GM12878 (cell line): ENCODE measurements around the gene ZNF574. TPM values are rescaled to one million over a fixed set of nuclear protein-coding genes. Genes with fewer than 3 reads are reported as not detected.
A peak's percentile ranks its signal among the peaks of the same experiment; 100 is the strongest.

Experiments
- ATAC-seq: fragments of 200-7000 bp; cut with Tn5 transposase; 3 replicates; pipeline ENCODE4 v1.9.1; 2020; ENCODE audit warnings: mild to moderate bottlenecking, moderate library complexity
- Bru-seq: library from RNA; stranded (reverse); fragments of 400-500 nt; gene quantifications from one replicate; lab custom pipeline; 2021; lab: Mats Ljungman, UMichigan
- BruChase-seq, 2 experiments: library from RNA; stranded (reverse); fragments of 400-500 nt; gene quantifications; one replicate each; lab custom pipeline; 2021; lab: Mats Ljungman, UMichigan
- BruUV-seq: library from RNA; stranded (reverse); fragments of 400-500 nt; replicated peaks from 2 replicates; lab custom pipeline; 2021; lab: Mats Ljungman, UMichigan
- CTCF ChIA-PET: fragments of 300-600 bp; sonication (Branson Sonifier 250); formaldehyde crosslinking; extraction: SDS; loops from one replicate; lab custom pipeline; 2021; ENCODE audit warnings: inconsistent platforms; lab: Yijun Ruan, JAX
- POLR2A ChIA-PET: fragments of 350-600 bp; formaldehyde crosslinking; extraction: SDS; loops from one replicate; lab custom pipeline; 2021; ENCODE audit warnings: inconsistent platforms; lab: Charles Lee
- RAD21 ChIA-PET: fragments of 300-600 bp; sonication (Branson Sonifier 250); formaldehyde crosslinking; loops from one replicate; lab custom pipeline; 2023; ENCODE audit warnings: antibody characterized with exemption; ENCODE audit not compliant: unreplicated experiment; lab: Charles Lee
- SMC1A ChIA-PET: fragments of 300-600 bp; sonication (Branson Sonifier 250); formaldehyde crosslinking; loops from one replicate; lab custom pipeline; 2023; ENCODE audit not compliant: unreplicated experiment, uncharacterized antibody; lab: Charles Lee
- DNase-seq: peaks from one replicate; pipeline ENCODE4 v3.0.0-alpha.2; 2011; ENCODE audit warnings: low read depth, low spot score
- FAIRE-seq: peaks from 3 replicates; lab custom pipeline; 2011; peaks lifted over from hg19 to GRCh38; lab: Jason Lieb, UNC
- H2AFZ ChIP-seq: 2 replicates; pipeline ENCODE4 v1.6.0; 2011; ENCODE audit warnings: low read depth, low read length, control low read depth; ENCODE audit not compliant: control insufficient read depth
- H3K27ac ChIP-seq: 2 replicates; pipeline ENCODE4 v1.5.1; 2011; ENCODE audit warnings: control low read depth; ENCODE audit not compliant: control insufficient read depth, insufficient read depth
- H3K27me3 ChIP-seq, 2 experiments: replicated peaks in 1 of 2; 2 replicates each; pipeline versions ENCODE4 v1.6.0 to v1.6.1; 2011; ENCODE audit warnings: low read length in 1 of 2; ENCODE audit not compliant: control insufficient read depth in 2 of 2, insufficient read depth in 2 of 2
- H3K36me3 ChIP-seq, 2 experiments: 2 replicates each; pipeline ENCODE4 v1.5.1; 2011; ENCODE audit warnings: low read length in 1 of 2; ENCODE audit not compliant: control insufficient read depth in 2 of 2, insufficient read depth in 2 of 2
- H3K4me1 ChIP-seq: 2 replicates; pipeline ENCODE4 v1.6.1; 2011; ENCODE audit warnings: mild to moderate bottlenecking, low read length, moderate library complexity, mixed read lengths; ENCODE audit not compliant: control insufficient read depth, insufficient read depth
- H3K4me2 ChIP-seq: 2 replicates; pipeline ENCODE4 v1.6.0; 2011; ENCODE audit warnings: control low read depth; ENCODE audit not compliant: control insufficient read depth, insufficient read depth
- H3K4me3 ChIP-seq: fragments of 200-600 bp; sonication (generic); 2 replicates; pipeline ENCODE4 v1.5.1; 2016
- H3K79me2 ChIP-seq: 2 replicates; pipeline ENCODE4 v1.6.0; 2011; ENCODE audit warnings: low read length; ENCODE audit not compliant: control insufficient read depth, insufficient read depth
- H3K9ac ChIP-seq: 2 replicates; pipeline ENCODE4 v1.8.0; 2011; ENCODE audit warnings: low read length, control low read depth, mixed read lengths; ENCODE audit not compliant: control insufficient read depth, insufficient read depth
- H3K9me3 ChIP-seq: replicated peaks from 3 replicates; pipeline ENCODE4 v1.5.1; 2011; ENCODE audit warnings: mild to moderate bottlenecking, low read length; ENCODE audit not compliant: control insufficient read depth, insufficient read depth
- H4K20me1 ChIP-seq: 2 replicates; pipeline ENCODE4 v1.6.0; 2011; ENCODE audit not compliant: control insufficient read depth, insufficient read depth
- ATF7 ChIP-seq: fragments of 450-650 bp; IDR thresholded peaks from 2 replicates; pipeline ENCODE4 v1.6.1; 2016; ENCODE audit warnings: low read depth, mild to moderate bottlenecking
- BHLHE40 ChIP-seq, 2 experiments: fragments of 450-650 bp in 1 of 2; IDR thresholded peaks; 2 replicates each; pipeline ENCODE4 v1.6.1; 2011 to 2017; ENCODE audit warnings: low read depth in 2 of 2, borderline replicate concordance in 1 of 2, improper control_type of control experiment in 1 of 2, low read length in 1 of 2, mild to moderate bottlenecking in 1 of 2
- CBFB ChIP-seq: IDR thresholded peaks from 2 replicates; pipeline ENCODE4 v1.6.1; 2016; ENCODE audit warnings: antibody characterized with exemption, low read depth
- EP300 ChIP-seq, 2 experiments: fragments of 150-350 bp in 1 of 2; IDR thresholded peaks; 2 replicates each; pipeline ENCODE4 v1.6.1; 2011 to 2012; ENCODE audit warnings: low read depth in 2 of 2, low read length in 2 of 2, borderline replicate concordance in 1 of 2, improper control_type of control experiment in 1 of 2, inconsistent platforms in 1 of 2; ENCODE audit not compliant: control insufficient read depth in 1 of 2
- FOS ChIP-seq: IDR thresholded peaks from 3 replicates; pipeline ENCODE4 v1.6.1; 2011; ENCODE audit warnings: borderline replicate concordance; ENCODE audit not compliant: insufficient read length; ENCODE audit errors: extremely low read depth
- IKZF1 ChIP-seq: fragments of 450-650 bp; conservative IDR thresholded peaks from 2 replicates; pipeline ENCODE4 v1.6.1; 2017; ENCODE audit warnings: antibody characterized with exemption, mild to moderate bottlenecking
- POLR2AphosphoS2 ChIP-seq: IDR thresholded peaks from 2 replicates; pipeline ENCODE4 v1.6.1; 2011; ENCODE audit warnings: low read depth, mild to moderate bottlenecking, low read length, improper control_type of control experiment, moderate library complexity
- RELB ChIP-seq: fragments of 450-650 bp; IDR thresholded peaks from 2 replicates; pipeline ENCODE4 v1.6.1; 2017; ENCODE audit warnings: low read depth, mild to moderate bottlenecking, moderate library complexity
- RFX5 ChIP-seq: IDR thresholded peaks from 2 replicates; pipeline ENCODE4 v1.6.1; 2011; ENCODE audit warnings: low read depth, low read length, improper control_type of control experiment
- SP1 ChIP-seq: IDR thresholded peaks from one replicate; pipeline ENCODE4 v1.6.1; 2011; ENCODE audit warnings: low read depth, low read length
- TCF3 ChIP-seq: IDR thresholded peaks from 2 replicates; pipeline ENCODE4 v1.6.1; 2012; ENCODE audit warnings: low read depth, mild to moderate bottlenecking, low read length, borderline replicate concordance; ENCODE audit not compliant: insufficient read depth
- ZNF687 ChIP-seq: fragments of 450-650 bp; IDR thresholded peaks from 2 replicates; pipeline ENCODE4 v1.6.1; 2017; ENCODE audit warnings: mild to moderate bottlenecking, moderate library complexity
- WGBS: methylation state at CpG from one replicate; pipeline ENCODE4 v1.1.6; 2016; ENCODE audit warnings: low lambda C conversion rate; ENCODE audit not compliant: insufficient replicate concordance, insufficient coverage; ENCODE audit errors: missing lambda C conversion rate; 5-methylcytosine and 5-hydroxymethylcytosine counted together
- in situ Hi-C: fragments of 300-500 bp; cut with MboI; formaldehyde crosslinking; loops from 9 replicates; pipeline ENCODE4 v1.14.3; 2018; ENCODE audit warnings: mixed read lengths
- intact Hi-C: fragments of 100-400 bp; cut with micrococcal nuclease; formaldehyde crosslinking; loops from one replicate; pipeline ENCODE4 v1.14.2; 2022; ENCODE audit not compliant: unreplicated experiment
- long read RNA-seq, 2 experiments: library from polyadenylated mRNA; unstranded; transcript quantifications; one replicate each; pipeline ENCODE4 v2.0.0, GENCODE V29; 2019 to 2020
- polyA minus RNA-seq, 3 experiments: library from RNA; depleted of rRNA, polyadenylated mRNA; stranded (reverse); fragments of >200 nt; gene quantifications; 2 replicates each; pipeline ENCODE4 v1.2.3, GENCODE V29; 2011
- polyA plus RNA-seq, 11 experiments: library from polyadenylated mRNA; depleted of rRNA in 4 of 11; unstranded in 6 of 11; stranded (reverse) in 5 of 11; fragments of >200 nt; fragmentation: Nextera tagmentation in 4 of 11; fragmentation: Illumina TruSeq in 1 of 11; extraction: Ambion mirVana in 4 of 11; extraction: Trizol in 1 of 11; gene quantifications; 1 replicate in 1 of 11; 2 replicates in 10 of 11; pipeline versions ENCODE4 v1.2.1 to v1.2.3, GENCODE V29; 2011 to 2016; ENCODE audit warnings: inconsistent platforms in 2 of 11, missing spikeins in 2 of 11, low read depth in 1 of 11
- total RNA-seq, 4 experiments: library from RNA; depleted of rRNA in 3 of 4; stranded (reverse); fragments of >200 nt in 3 of 4; fragmentation: Illumina TruSeq in 1 of 4; extraction: Trizol in 1 of 4; gene quantifications; 2 replicates each; pipeline versions ENCODE4 v1.2.1 to v1.2.3, GENCODE V29; 2013 to 2021

Gene ZNF574
- total RNA-seq (2013; cell fraction: nucleolus; rRNA removed) = 27.4 and 34.0 TPM in 2 replicates
- 12.6 and 15.4 TPM in 2 replicates for total RNA-seq (2014; rRNA removed)
- total RNA-seq (2014; rRNA removed; fragmentation: Illumina TruSeq; extraction: Trizol) = 5.3 and 5.9 TPM in 2 replicates
- total RNA-seq (2021) = 17.6 and 18.9 TPM in 2 replicates
- polyA plus RNA-seq (2011; ENCODE audit: low read depth) = 3.0 TPM
- 2.1 and 7.9 TPM in 2 replicates for polyA plus RNA-seq (2011; rRNA removed)
- 14.1 and 19.8 TPM in 2 replicates for polyA plus RNA-seq (2011; cell fraction: cytosol; rRNA removed)
- polyA plus RNA-seq (2011; cell fraction: nucleus; rRNA removed) = 19.9 and 22.1 TPM in 2 replicates
- polyA plus RNA-seq (2012) = 8.1 and 9.7 TPM in 2 replicates
- polyA plus RNA-seq (2014; fragmentation: Illumina TruSeq; extraction: Trizol) = 1.2 and 5.4 TPM in 2 replicates
- polyA plus RNA-seq (2014; fragmentation: Nextera tagmentation; extraction: Ambion mirVana) = under 1 TPM; 0.32 to 0.55 TPM
- 14.9 and 17.7 TPM in 2 replicates for polyA plus RNA-seq (2014; rRNA removed)
- 10 to 100 TPM; 20.9 to 25.6 TPM for polyA plus RNA-seq (2016; fragmentation: Nextera tagmentation; extraction: Ambion mirVana)
- 14.7 and 27.5 TPM in 2 replicates for polyA minus RNA-seq (2011; rRNA and poly(A)+ RNA removed)
- 12.2 and 13.9 TPM in 2 replicates for polyA minus RNA-seq (2011; cell fraction: cytosol; rRNA and poly(A)+ RNA removed)
- 7.3 and 12.0 TPM in 2 replicates for polyA minus RNA-seq (2011; cell fraction: nucleus; rRNA and poly(A)+ RNA removed)
- percentile 55 among the genes with signal in this experiment for Bru-seq, nascent RNA
- percentile 51 among the genes with signal in this experiment for BruChase-seq, experiment 1, labeled RNA remaining after a 6-hour chase
- percentile 56 among the genes with signal in this experiment for BruChase-seq, experiment 2, labeled RNA remaining after a 2-hour chase
- long read RNA-seq, experiment 1, transcript ZNF574-202 (2 exons, 2,940 nt) = major isoform, 9 of 12 reads
- long read RNA-seq, experiment 1, partial matches to known transcripts = 1 of 12 reads
- long read RNA-seq, experiment 1, other reads (novel, unspliced or antisense) = 2 of 12 reads
- long read RNA-seq, experiment 2 = 0 reads

GRCh38 chr19:42075616-42076379 is at the start of gene ZNF574:
Gene ZNF574 (plus strand): TSS chr19:42076166. CDS start chr19:42078607, 2,441 bp downstream.
- FAIRE-seq (peak; percentile 100), DNase-seq (peak; percentile 98), ATAC-seq (peak; percentile 98)
- Histone ChIP-seq H3K9me3 (no peaks in the 10 kb centered on the region), H3K27me3 (no peaks in the 10 kb centered on the region), H3K36me3 (peaks cover 9 to 24% of the 10 kb centered on the region in 2 experiments; a peak in 3 of 4 replicates), H3K4me1 (peaks cover 16% of the 10 kb centered on the region), H3K4me3 (peak within 1 kb of the TSS; percentile 95), H4K20me1 (peaks cover 5% of the 10 kb centered on the region; the same call in 1 of the 2 replicates), H3K9ac (peak within 1 kb of the TSS; percentile 99), H3K27ac (peak within 1 kb of the TSS; percentile 99), H3K4me2 (peak within 1 kb of the TSS; percentile 86), H3K79me2 (peaks cover 32% of the 10 kb centered on the region), H2AFZ (peak within 1 kb of the TSS; percentile 88)
- intact Hi-C loops (no loop called here), in situ Hi-C loops (no loop called here)
- BruUV-seq = no TSS peak
- CTCF ChIA-PET = interaction anchor here (0.7 to 1.5 kb wide), 5 partner anchors 18 to 221 kb away, joined by 3 read pairs; partner anchors contain the start of gene RPS19
- WGBS = under 1% methylated on average over 62 of the region's 80 CpGs
- SMC1A ChIA-PET = interaction anchor here (1.6 kb wide), 1 partner anchor 123 kb away, joined by 3 read pairs; no protein-coding TSS in a partner anchor
- POLR2A ChIA-PET = interaction anchor here (1.0 to 1.2 kb wide), 5 partner anchors 15 to 251 kb away, joined by 3 to 5 read pairs (median 4); no protein-coding TSS in a partner anchor
- RAD21 ChIA-PET = interaction anchor here (1.0 to 1.3 kb wide), 2 partner anchors 57 to 123 kb away, joined by 3 to 4 read pairs; no protein-coding TSS in a partner anchor
- TF ChIP-seq IKZF1 (peak; percentile 61), CBFB (peak; percentile 78; the same call in 1 of the 2 replicates), ATF7 (peak; percentile 91), BHLHE40 (IDR thresholded peaks at IDR 0.05; ENCODE audit: borderline replicate concordance in 1 of 2, low read depth in 2 of 2, low read length in 1 of 2) (peak; percentile 5 to 86), RELB (peak; percentile 83), RFX5 (peak; percentile 97), SP1 (peak; percentile 99), FOS (peak; percentile 95), TCF3 (peak; percentile 53), EP300 (IDR thresholded peaks at IDR 0.05; ENCODE audit: borderline replicate concordance in 1 of 2, control insufficient read depth in 1 of 2, low read depth in 2 of 2, low read length in 2 of 2) (no peak; a peak in 1 of 4 replicates), ZNF687 (peak; percentile 47), POLR2AphosphoS2 (peak; percentile 88)
